GM18526 (cell line): ENCODE data around the gene PPIB.

ENCODE experiments used
- POLR2A ChIP-seq: IDR thresholded peaks from 3 replicates; pipeline ENCODE4 v1.6.1; 2011; ENCODE audit not compliant: insufficient read length; ENCODE audit errors: extremely low read depth

PPIB gene

GRCh38 chr15:64149893-64150578 is 12.8 kb downstream of the PPIB start:
- no peak for TF ChIP-seq POLR2A

DNA sequence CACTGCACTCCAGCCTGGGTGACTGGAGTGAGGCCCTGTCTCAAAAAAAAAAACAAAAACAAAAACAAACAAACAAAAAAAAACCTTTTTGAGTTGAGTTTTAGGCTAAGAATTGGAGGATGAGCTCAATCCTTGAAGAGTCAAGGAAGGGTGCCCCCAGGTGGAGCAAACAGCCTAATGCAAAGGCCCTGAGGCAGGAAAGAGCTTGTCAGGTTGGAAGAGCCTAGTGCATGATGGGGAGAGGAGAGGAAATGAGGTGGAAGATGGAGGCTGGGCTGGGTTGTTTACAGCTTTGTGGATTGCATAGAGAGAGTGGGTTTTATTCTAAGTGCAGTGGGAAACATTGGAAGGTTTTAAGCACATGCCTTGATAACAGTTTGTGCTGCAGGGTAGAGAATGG is 13.4 kb downstream of the PPIB start:
- no peak for TF ChIP-seq POLR2A

GRCh38 chr15:64148581-64148980 is 14.2 kb downstream of the PPIB start:
- TF ChIP-seq POLR2A: no peak

DNA sequence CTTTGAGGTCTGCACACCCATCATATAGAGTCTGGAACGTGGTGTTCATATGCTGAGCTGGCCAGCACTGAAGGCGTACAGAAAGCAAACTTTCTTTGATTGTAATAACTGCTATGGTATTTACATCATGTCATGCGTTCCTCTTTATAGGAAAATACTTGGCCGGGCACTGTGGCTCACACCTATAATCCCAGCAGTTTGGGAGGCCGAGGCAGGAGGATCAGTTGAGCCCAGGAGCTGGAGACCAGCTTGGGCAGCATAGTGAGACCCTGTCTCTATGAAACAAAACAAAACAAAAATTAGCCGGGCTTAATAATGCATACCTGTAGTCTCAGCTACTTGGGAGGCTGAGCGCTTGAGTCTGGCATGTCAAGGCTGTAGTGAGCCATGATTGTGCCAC is 14.7 kb downstream of the PPIB start:
- no peak for TF ChIP-seq POLR2A

DNA sequence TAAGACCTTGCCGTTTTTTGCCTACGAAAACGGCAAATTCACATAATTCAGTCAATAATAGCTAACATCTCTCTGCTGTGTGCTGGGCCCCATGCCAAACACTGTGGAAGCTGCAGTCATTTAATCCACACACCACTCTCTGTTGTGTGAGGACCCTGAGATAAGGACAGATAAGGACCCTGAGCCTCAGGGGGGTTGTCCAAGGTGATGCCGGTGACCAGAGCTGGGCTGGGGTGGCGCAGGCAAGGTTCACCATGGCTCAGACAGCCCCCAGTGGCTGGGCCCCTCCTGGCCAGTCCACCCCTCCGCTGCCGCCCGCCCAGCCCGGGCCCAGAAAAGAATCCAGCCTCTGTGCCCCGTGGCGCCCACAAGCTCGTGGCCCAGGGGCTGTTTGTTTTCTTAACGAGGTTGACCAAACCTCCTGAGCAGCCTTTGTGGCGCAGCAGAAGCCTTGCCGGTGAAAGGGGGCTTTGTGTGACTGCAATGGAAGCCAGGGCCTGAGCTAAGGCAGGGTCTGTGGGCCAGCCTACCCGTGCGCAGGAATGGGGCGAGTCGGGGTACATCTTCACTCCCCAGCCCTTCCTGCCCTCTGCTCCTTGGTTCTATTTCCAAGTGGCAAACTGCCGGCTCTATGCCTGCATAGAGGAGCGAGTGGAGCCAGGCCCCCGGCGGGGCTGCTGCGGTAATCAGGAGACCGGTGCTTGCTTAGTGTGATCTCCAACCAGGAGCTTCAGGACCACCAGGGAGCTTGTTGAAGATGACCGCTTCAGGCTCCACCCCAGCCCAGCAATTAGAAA is 15.7 kb downstream of the PPIB start:
- TF ChIP-seq POLR2A: no peak

DNA sequence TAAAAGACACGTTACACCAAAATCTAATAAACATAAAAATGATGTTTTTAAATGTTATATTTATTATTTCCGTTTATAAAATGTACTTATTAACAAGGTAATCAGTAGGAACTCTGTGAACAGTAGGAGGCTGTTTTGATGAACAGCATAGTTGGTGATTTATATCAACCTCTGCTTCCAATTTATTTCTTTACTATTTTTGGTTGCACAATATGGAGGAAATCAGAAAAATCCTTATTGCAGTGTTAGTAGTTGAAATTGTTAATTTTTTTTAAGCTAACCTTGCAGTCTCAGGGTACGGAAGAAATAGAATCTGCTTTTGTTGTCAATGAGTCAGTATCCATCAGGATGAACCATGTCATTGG is 16.3 kb downstream of the PPIB start:
- no peak for TF ChIP-seq POLR2A

DNA sequence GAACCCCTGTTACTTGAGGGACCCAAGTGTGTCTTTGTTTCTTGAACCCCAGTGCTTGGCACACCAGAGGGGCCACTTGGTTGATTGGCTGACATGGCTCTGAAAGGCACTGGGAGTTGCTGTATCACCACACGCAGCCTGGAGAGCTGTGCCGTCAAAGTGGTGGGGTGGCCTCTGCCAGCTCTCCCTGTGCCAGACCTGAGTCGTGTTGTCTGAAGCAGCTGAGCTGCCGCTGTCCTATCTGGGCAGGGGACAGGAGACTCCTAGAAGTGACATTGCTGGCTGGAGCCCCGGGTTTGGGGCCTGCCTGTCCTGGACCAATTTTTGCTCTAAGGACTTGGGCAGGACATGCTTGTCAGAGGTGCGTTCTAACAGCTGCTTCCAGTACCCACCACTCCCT is 16.8 kb downstream of the PPIB start:
- TF ChIP-seq POLR2A: no peak

GRCh38 chr15:64144565-64145281 is 18.1 kb downstream of the PPIB start:
- no peak for TF ChIP-seq POLR2A

GRCh38 chr15:64144192-64144564 is 18.6 kb downstream of the PPIB start:
- no peak for TF ChIP-seq POLR2A

DNA sequence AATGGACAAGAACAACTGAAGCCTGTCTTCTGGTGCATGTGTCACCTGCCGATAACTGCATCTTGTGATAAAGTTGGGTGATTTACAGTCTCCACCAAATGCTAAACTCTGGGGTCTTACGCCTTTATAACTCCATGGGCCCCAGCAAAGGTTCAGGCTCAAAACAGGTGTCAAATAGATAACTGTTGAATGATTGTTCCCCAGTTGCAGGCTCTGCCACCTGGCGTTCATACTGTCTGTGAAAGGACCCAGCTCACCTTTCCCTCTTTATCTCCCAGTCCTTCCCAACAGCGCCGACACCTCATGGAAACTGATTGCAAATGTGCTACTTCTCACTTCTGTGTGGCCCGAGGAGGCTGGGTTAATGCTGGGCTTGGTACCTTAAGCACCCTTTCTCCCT is 19.5 kb downstream of the PPIB start:
- no peak for TF ChIP-seq POLR2A

- TF ChIP-seq POLR2A: no peak
Observed at GRCh38 chr15:64141798-64142512, 20.9 kb downstream of the PPIB start.

GRCh38 chr15:64138331-64138941 is 24.4 kb downstream of the PPIB start:
- no peak for TF ChIP-seq POLR2A

- TF ChIP-seq POLR2A: no peak
Observed at GRCh38 chr15:64137226-64137833, 25.5 kb downstream of the PPIB start.

GRCh38 chr15:64136347-64136746 is 26.5 kb downstream of the PPIB start:
- no peak for TF ChIP-seq POLR2A
